COLO829 (cell line): ENCODE data around the gene CHRND.

Source experiments
- DNase-seq: peaks from one replicate; pipeline ENCODE4 v3.0.0; 2012; ENCODE audit warnings: low spot score

Gene CHRND

DNA sequence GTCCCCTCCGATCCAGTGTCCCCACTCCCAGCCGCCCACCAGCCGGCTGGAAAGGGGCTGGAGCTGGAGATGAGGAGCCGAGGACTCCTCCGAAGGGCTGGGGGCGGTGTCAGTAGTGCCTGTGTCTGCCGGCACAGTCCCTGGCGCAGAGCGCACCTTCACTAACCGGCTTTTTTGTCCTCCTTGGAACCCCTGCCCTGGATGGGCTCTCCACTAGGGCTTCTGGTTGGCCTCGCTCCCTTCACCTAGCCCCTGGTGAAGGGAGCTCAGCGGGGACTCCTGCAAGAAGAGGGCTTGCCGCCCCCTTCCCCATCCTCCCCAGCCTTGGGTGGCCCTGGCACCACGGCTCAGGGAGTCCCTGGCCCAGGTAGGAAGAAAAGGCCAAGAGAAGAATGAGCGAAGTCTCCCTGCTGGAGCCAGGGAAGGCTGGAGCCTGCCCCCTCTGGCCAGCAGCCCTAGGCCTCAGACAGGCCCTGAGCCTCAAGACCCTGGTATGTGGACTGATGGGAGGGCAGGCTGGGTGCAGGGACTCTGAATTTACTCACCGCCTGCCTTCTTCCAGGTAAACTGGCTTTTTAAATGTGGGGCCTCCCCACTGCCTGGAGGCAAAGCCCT lies 37.8 kb upstream of the CHRND start:
- no peak for DNase-seq

DNA sequence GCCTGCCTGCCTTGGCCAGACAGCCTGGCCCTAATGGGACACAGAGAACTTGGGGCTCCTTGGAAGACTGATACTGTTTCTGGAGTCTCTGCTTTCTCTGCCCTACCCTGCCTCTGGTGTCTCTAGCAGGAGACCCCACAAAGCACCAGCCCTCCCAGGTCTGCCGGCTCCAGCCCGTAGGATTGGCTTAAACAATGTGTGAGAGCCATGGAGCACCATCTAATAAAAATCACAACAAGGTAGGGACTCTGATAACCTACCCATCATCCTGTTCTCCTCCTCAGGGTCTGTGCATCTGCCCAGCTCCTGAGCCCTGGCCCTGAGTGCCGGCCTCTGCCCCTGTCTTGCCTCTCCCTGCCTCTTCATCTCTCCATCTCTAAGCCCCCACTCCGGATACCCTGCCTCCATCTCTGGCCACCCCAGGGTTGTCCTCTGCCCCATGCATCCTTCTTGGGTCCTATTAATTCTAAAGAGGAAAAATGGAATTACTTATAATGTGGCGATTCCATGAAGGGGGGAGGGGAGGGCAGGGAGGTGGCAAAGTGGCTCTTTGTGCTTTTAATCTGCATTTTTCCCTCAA lies 37.1 kb upstream of the CHRND start:
- no peak for DNase-seq

DNA sequence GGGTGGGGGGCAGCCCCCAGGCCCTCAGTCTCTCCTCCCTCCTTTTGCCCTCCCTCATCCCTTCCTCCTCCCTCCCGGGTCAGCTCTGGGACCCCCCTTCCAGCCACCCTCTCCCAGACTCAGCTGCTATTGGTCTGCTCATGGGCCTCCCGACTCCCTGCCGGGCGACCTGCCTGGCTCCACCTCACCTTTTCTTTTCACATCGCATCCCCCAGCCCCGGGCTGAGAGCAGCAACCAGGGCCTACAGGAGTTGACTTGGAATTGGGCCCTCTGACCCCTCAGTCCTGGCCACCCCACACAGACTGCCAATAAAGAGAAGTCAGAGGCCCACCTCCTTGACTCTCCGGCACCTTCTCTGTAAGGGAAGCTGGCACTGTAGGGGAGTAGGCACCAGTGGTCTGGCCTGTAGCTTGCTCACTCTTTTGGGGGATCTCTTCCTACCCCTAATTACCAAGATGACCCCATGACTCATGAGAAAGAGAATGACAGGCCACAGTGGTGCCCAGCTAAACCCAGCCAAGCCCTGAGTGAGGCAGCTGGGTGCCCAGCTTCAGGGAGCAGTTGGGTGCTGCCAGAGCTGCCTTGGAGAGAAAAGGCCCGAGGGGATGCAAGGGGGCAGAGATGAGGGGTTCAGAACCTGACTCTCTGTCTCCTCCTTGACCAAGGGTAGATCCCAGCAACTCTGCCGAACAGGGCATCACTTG lies 36.3 kb upstream of the CHRND start:
- DNase-seq: no peak

DNA sequence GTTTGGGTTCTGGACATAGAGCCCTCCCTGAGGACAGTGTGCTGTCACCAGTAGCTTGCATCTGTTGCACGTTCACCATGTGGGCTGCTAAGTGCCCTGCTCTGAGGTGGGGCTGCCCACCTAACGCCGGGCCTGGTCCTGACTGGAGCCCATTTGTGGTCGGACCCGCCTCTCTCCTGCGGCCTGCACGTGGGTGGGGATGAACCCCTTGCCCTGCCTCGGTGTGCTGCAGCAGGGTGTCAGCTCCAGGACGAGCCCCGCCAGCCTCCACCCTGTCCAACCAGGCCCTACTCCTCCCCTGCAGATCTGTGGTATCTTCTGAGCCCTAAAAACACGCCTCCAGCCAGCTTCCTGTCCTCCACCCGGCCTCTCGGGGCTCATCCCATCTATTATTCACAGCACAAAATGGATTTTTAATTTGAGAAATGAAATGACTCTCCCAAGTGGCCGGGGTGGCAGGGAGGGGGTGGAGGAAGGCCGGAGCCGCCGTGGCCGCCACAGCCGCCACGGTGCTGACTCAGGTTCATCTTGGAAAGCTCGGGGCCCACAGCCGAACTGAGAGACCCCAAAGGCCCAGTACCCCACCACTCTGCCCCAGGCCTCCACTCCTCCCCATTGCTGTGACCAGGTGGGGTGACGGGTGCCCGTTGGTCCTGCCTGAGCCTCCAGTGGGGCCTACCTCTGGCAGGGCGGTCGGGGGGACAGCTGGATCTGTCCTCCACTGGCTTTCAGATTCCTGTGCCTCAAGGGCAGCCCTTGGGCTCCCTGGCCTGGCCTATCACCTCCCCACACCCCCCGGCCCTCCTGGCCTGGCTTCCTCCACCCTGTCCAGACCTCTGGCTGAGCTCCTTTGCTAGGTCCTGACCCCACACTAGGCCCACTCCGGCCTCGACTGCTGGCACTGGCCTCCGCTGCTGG lies 35.5 kb upstream of the CHRND start:
- no peak for DNase-seq

DNA sequence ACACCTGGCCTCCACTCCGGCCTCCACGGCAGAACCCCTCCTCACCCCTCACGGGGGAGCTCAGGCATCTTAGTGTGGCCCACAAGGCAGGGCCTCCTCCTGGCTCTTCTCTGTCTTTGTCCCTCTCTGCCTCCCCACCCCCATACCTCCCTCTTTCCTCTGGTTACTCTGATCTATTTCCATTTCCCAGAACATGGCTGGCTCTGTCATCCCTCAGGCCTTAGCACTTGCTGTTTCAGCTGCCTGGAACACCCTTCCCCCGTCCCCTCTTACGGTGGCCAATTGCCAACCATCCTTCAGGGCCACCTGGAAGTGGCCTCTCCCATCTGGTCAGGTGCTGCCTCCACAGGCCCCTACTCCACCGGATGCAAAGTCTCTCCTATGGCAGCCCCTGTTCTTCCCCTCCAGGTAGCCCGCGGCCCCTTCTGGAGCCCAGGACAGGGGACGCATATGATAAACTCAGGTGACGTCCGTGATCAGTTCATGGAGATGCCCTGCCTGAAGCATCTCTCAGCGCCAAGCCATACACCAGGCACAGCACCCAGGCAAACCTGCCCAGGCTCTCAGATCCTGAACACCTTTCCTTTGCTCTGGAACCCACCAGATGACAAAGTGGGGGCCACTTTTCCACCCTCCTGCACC lies 34.7 kb upstream of the CHRND start:
- no peak for DNase-seq

DNA sequence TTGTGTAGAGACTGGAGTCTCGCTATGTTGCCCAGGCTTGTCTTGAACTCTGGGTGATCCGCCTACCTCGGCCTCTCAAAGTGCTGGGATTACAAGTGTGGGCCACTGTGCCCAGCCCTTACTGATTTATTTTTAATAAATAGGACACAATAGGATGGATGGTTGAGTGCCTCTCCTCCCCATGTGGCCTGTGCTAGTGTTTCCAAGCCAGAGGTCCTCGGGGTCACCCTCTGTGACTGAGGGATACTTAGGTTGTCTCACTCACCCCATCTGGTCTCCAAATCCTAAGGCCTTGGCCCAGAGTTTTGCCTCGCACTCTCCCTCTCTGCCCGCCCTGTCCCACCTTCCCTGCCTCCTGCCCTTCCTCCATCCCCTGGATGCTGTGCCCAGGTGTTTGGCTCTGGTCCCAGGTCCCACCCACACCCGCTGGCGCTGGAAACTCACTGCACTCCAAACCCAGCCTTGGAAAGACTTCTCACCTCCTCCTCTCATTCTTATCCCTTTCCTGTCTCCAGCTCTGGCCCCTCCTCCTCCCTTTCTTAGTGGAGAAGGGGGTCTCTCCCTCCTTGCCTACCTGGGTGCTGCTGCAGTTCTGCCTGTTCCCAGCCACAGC lies 33.6 kb upstream of the CHRND start:
- no peak for DNase-seq

DNA sequence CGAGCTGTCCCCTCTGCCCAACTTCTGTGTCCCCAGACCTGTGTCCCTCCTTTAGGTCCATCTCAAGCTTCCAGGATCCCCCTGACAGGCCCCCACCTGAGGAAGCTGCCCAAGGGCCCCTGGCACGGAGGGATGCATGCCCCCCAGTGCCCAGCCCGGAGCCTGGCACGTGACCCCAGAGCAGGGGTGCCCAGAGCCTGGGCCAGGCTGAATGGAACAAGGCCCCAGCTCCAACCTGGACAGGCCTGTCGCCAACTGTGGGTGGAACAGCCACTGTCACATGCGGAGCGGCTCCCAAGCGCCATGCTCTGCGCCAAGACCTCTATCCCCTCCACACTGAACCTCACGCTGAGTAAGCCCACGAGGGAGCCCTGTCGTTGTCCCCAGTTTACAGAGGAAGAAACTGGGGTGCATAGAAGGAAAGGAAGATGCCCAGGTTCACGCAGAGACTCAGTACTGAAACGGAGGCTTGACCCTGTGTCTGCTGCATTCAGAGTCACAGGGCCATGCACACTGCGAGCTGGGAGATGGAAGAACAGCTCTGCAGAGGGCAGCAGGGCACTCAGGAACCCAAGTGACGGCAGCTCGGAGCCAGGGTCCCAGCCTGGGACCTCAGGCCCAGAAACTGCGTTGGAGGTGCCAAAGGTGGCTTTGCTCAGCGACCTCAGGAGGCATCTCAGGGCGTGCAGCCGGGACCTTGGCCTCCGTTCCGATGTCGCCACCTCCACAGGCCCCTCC lies 32.8 kb upstream of the CHRND start:
- no peak for DNase-seq

DNA sequence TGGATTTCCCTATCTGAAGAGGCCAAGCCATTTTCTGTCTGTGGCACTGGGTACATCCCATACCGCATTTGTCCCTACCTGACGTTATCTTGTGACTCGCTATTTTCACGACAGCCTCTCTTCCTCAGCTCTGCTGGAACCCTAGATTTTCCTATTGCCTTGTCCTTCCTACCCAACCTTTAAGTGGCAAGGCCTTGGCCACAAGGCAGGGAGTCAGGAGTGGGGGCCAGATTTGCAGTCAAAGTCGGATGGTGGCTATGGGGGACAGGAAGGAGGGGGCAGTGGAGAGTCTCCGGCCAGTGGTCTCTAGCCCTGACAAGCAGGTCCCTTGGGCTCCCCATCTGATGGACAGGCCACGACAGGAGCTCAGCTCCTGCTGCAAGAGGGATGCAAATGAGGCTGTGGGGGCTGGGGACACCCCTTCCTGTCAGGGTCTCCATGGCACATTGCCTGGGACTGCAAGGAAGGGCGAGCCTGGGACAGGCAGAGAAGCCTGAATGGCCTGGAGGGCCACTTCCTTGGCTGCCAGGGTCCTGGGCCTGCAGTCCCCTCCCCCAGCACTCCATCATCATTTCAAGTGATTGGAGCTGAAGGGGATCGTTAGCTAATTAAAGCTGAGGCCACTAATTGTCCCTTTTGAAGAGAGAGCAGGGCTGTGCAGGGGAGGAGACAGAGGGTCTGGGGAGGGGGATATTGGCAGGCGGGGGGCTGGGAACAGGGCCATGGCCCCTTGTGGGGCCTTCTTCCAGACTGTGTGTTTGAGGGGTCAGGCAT lies 32.1 kb upstream of the CHRND start:
- no peak for DNase-seq

DNA sequence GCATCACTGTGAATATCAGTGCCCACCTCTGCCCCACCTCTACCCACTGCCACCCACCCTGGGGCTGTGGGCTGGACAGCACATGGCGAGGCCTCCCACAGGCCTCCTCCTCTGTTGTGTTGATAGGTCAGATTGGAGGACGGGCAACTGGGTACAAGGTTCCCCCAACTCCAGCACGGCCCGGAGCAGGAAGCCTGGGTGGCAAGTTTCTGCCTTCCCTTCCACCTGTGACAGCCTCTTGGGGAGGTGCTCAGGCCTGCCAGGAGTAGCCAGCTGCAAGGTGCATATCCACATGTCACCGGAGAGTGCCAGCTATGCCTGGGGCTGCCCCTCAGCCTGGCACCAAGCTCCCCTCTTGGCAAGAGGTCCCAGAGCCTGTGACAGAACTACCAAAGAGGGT lies 31.4 kb upstream of the CHRND start:
- DNase-seq: no peak

DNA sequence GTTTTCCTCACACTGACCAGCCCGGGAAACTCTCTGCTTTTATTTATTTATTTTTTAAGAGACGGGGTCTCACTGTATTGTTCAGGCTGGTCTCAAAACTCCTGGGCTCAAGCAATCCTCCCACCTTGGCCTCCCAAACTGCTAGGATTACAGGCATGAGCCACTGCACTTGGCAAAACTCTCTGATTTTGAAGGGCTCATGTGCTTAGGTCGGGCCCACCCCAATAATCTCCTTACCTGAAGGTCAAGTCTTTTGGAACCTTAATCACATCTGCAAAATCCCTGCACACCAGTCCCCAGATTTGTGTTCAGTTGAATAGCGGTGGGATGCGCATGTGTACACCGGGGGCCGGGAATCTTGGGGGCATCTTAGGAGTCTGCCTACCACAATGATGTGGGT lies 30.7 kb upstream of the CHRND start:
- DNase-seq: no peak

DNA sequence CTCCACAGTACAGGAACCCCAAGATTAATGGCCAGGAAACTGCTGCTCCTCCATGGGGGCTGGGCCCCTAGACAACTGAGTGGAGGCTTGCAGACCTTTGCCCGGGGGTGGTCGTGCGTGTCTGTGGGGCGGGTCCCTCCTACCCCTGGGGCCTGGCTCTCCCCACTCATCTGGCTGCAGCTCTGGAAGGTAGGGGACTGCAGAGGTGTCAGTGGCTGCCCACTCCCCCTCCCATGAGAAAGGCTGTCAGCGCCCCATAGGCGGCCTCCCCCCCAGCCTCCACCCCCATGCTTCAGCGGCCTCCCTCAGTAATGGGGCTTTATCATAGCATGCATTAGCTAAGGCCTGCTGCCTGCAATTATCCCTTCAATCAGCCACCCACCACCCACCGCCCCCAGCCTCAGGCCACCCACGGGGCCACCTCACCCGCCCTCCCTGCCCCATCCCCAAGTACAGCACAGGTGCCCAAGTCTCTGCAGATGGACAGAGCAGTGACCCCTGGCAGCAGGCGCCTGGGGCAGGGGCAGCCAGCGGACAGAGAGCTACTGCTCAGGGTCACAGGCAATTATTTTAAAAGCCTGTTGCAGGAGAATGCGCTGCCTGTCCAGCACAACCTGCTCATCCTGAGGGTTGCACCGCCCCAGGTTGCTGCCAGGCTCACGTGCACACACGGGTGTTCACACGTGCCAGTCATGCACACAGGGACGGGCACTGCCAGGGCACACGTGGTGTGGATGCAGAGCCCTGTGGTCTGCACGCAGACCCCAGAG lies 29.3 kb upstream of the CHRND start:
- DNase-seq: no peak

DNA sequence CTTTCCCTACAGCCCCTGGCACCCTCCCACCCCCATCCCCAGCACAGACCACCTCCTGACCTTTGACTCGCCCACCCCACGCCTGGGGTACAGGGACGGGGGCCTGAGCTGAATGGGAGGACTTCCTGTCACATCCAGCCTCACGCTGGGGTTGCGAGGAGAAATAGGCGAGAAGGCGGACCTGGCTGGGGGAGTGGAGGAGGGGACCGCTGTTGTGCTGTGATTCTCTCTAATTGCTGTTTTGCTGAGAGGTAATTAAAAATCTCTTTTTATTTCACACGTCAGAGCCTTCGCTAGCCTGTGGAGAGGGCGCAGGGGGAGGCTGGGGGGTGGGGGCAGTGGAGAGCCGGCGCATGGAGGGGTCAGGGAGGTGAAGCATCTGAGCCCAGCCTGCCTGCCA lies 28.6 kb upstream of the CHRND start:
- DNase-seq: no peak

DNA sequence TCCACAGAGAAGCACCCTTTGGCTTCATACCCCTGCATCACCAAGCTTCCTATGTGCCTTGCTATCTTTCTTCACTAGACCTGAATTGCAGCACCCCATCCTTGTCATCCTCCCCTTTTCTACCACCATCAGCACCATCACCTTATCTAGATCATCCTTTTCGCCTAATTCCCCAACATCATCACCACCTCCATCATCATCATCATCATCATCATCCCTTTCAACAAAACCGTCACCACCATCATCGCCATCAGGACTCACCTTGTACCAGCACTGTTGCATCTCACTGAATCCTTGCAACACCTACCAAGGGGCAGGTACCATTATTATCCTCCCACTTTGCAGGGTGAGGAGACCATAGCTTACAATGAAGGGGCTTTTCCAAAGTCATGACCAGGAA lies 27.5 kb upstream of the CHRND start:
- DNase-seq: no peak

DNA sequence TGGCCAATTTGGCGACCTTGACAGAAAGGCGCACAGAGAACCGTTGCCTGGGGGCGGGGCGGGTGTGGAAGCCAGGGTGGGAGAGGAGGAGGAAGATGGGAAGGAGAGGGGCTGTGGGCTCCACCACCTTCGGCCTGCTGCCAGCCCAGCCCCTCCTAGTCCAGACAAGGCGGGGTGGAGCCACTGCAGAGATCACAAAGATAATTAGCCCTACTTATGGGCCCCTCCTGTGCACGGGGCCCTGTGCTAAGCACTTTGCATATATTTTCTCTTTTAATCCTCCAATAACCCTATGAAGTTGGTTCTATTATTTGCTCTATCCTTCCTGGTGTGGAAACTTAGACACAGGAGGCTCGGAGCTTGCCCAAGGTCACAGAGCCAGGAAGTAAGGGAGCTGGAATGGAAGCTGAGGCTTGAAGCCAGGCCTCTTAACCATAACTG lies 24.6 kb upstream of the CHRND start:
- no peak for DNase-seq

DNA sequence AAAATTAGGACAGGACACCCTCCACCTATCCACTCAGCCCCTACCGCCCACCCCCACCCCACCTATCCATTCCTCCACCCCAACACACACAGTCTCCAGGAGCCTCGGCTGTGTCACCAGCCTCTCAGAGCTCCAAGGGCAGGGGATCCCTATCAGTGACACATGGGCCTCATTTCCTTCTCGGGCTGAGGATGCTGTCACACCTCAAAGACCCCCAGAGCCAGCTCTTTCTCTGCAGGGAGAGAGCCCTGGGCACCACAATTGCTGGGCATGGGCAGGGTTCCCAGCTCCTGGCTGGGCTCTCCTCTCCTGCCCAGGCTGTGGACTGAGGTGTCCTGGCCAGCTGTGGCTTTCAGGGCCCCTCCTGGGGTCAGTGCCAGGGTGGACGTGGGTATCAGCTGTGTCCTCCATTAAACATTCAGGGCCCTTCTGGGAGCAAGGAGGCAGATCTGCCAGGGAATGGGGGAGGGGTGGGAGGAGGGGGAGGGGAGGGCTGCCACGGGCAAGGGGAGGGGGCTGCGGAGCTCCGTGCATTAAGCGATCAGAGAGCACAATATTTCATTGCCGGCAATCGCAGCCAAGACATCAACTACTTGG lies 24.1 kb upstream of the CHRND start:
- no peak for DNase-seq

DNA sequence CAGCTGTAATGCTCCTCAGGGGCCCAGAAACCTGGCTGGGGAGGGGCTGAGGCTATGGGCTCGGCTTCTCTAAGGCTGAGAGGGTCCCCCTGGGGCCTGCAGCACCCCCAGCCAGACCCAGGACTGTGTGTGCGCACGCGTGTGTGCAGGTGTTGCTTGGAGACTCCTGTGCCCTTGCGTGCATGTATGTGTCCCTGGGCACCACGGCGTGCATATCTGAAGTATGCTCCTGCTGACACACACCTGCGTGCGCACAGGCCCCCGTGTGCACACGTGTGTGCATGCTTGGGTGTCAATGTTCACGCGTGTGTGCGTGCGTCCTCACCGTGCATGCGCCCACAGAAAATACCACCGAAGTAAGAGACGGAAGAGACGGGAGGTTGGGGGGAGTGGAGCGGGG lies 23.4 kb upstream of the CHRND start:
- no peak for DNase-seq

DNA sequence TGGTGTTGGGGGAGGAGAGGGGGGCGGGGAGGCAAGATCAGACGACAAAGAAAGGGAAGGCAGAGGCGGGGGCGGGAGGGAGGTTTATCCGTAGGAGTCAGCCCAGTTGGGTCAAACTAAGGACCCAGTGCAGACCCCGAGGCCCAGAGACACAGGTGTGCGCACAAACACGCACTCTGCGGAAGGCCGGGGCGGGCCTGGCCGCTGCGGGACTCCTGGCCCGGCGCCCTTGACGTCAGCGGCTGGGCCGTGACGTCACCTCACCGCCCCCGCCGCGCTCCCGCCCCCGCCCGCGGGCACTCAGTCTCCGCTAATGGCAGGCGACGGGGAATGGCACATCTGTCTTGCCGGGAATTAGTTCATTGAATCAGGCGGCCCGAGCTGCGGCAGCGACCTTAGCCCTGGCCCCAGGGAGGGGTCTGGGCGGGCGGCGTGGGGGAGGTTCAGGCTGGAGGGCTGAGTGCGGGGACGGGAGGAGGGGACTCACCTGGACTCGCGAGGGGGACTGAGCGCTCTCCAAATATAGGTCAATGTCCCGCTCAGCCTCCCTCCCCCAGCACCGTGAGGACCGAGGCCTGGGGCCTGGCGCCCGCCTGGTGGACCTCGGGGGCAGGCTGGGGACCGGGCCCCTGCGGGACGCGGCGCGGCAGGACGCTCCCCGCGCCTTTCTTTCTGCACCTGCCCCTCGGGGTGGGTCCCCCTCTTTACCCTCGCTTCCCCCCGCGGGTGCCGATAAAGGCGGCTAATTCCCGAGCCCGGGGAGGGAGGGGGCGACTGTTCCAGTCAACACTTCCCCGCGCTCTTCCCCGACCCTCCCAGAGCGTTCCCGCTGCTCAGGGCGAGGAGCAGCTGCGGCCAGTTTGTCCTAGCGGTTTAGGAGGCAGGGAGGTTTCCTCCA lies 22.8 kb upstream of the CHRND start:
- peak; percentile 18 for DNase-seq

DNA sequence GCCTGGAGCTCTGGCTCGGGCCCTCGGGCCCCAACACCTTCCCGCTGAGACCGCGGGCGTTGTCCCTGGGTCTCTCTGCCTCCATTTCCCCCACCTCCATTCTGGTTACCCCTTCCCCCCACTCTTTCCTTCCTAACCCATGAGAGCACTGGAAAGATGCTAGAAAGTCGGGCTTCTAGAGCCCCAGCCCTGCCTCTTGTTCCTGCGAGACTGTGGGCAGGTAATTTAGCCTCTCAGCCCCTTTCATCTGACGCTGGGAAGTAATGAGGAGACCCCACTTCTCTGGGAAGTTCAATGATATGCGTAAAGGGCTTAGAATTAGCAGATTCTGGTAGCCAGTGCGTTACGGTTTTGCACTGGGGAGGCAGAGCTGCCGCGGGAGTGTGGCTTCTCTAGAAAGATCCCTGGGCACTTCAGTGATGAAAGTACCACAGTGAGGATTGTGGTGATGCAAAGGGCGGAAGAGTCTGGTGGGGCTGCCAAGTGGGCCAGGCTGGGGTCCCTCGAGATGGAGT lies 22.1 kb upstream of the CHRND start:
- DNase-seq: no peak
